ENCODE measurements around the gene HOMER3. TPM values are rescaled to one million over a fixed set of nuclear protein-coding genes. Genes with fewer than 3 reads are reported as not detected.
"Not testable (repeated sequence)": the region's sequence is repeated elsewhere in the genome, so short reads cannot be mapped to it uniquely, and the experiment has no call there.

Gene HOMER3
- total RNA-seq, 1 donor from 2014 or later, result 68.9 TPM

GRCh38 chr19:18919086-18919899 is 21.7 kb downstream of the HOMER3 start, which contains the start of the genes COPE and DDX49:
Gene COPE, minus strand, starts transcription at chr19:18919387. Its CDS starts 39 bp downstream, at chr19:18919348.
Gene DDX49, plus strand, starts transcription at chr19:18919715. Its CDS starts 27 bp downstream, at chr19:18919742.
- peak; percentile 99 for DNase-seq (ENCODE audit: extremely low spot score, unreplicated experiment)
- Mint-ChIP-seq H3K9me3 (ENCODE audit: unreplicated experiment) (no peaks in the 10 kb centered on the region), H3K4me1 (ENCODE audit: unreplicated experiment) (peaks cover 38% of the 10 kb centered on the region), H3K27ac (ENCODE audit: unreplicated experiment) (peak within 1 kb of the TSS; percentile 95), H3K36me3 (ENCODE audit: unreplicated experiment) (peaks cover 4% of the 10 kb centered on the region), H3K27me3 (ENCODE audit: unreplicated experiment) (no peaks in the 10 kb centered on the region), H3K4me3 (ENCODE audit: unreplicated experiment) (peak within 1 kb of the TSS; percentile 92)
- no peak for TF ChIP-seq CTCF (IDR thresholded peaks at IDR 0.05)

GRCh38 chr19:18917593-18917992 is 23.4 kb downstream of the HOMER3 start:
- Mint-ChIP-seq H3K4me3 (ENCODE audit: unreplicated experiment) (peak overlapping the region; percentile 92), H3K4me1 (ENCODE audit: unreplicated experiment) (peaks cover 38% of the 10 kb centered on the region), H3K27ac (ENCODE audit: unreplicated experiment) (peak overlapping the region; percentile 44)
- DNase-seq (ENCODE audit: extremely low spot score, unreplicated experiment); H3K36me3 Mint-ChIP-seq (ENCODE audit: unreplicated experiment); H3K9me3 Mint-ChIP-seq (ENCODE audit: unreplicated experiment); H3K27me3 Mint-ChIP-seq (ENCODE audit: unreplicated experiment): not testable (repeated sequence)

GRCh38 chr19:18915639-18916038 is 25.4 kb downstream of the HOMER3 start:
- TF ChIP-seq CTCF (IDR thresholded peaks at IDR 0.05), result peak; percentile 31
- no peak for DNase-seq (ENCODE audit: extremely low spot score, unreplicated experiment)
- no peak overlapping the region for H3K27ac Mint-ChIP-seq (ENCODE audit: unreplicated experiment)

GRCh38 chr19:18913466-18913865 is 27.6 kb downstream of the HOMER3 start:
- Mint-ChIP-seq H3K27me3 (ENCODE audit: unreplicated experiment) (no peaks in the 10 kb centered on the region), H3K4me3 (ENCODE audit: unreplicated experiment) (no peak overlapping the region), H3K36me3 (ENCODE audit: unreplicated experiment) (peaks cover 10% of the 10 kb centered on the region), H3K4me1 (ENCODE audit: unreplicated experiment) (peaks cover 14% of the 10 kb centered on the region), H3K27ac (ENCODE audit: unreplicated experiment) (no peak overlapping the region), H3K9me3 (ENCODE audit: unreplicated experiment) (no peaks in the 10 kb centered on the region)
- TF ChIP-seq CTCF (IDR thresholded peaks at IDR 0.05), result no peak
- no peak for DNase-seq (ENCODE audit: extremely low spot score, unreplicated experiment)

More at GRCh38 chr19:18915639-18916038, 25.4 kb downstream of the HOMER3 start:
- no peaks in the 10 kb centered on the region for H3K27me3 Mint-ChIP-seq (ENCODE audit: unreplicated experiment)
- H3K4me3 Mint-ChIP-seq (ENCODE audit: unreplicated experiment), result no peak overlapping the region
- H3K9me3 Mint-ChIP-seq (ENCODE audit: unreplicated experiment), result no peaks in the 10 kb centered on the region
- H3K4me1 Mint-ChIP-seq (ENCODE audit: unreplicated experiment), result peaks cover 30% of the 10 kb centered on the region
- peaks cover 6% of the 10 kb centered on the region for H3K36me3 Mint-ChIP-seq (ENCODE audit: unreplicated experiment)

GRCh38 chr19:18912933-18913332 is 28.1 kb downstream of the HOMER3 start:
- Mint-ChIP-seq H3K4me3 (ENCODE audit: unreplicated experiment) (no peak overlapping the region), H3K36me3 (ENCODE audit: unreplicated experiment) (peaks cover 10% of the 10 kb centered on the region), H3K4me1 (ENCODE audit: unreplicated experiment) (peaks cover 8% of the 10 kb centered on the region), H3K27ac (ENCODE audit: unreplicated experiment) (no peak overlapping the region), H3K27me3 (ENCODE audit: unreplicated experiment) (no peaks in the 10 kb centered on the region), H3K9me3 (ENCODE audit: unreplicated experiment) (no peaks in the 10 kb centered on the region)
- DNase-seq (ENCODE audit: extremely low spot score, unreplicated experiment), result no peak
- no peak for TF ChIP-seq CTCF (IDR thresholded peaks at IDR 0.05)
